ENCODE data around the gene VPS13A.
A peak's percentile ranks its signal among the peaks of the same experiment; 100 is the strongest.

Gene VPS13A

GRCh38 chr9:77177143-77177893, at the start of gene VPS13A:
Gene VPS13A (plus strand): TSS chr9:77177534. CDS start chr9:77177705, 171 bp downstream.
- Mint-ChIP-seq H3K27me3 (ENCODE audit: low read depth) (peaks cover 11% of the 10 kb centered on the region), H3K9me3 (no peaks in the 10 kb centered on the region), H3K27ac (peak within 1 kb of the TSS; percentile 91), H3K4me1 (ENCODE audit: low read depth) (peaks cover 28% of the 10 kb centered on the region), H3K36me3 (ENCODE audit: low read depth) (no peaks in the 10 kb centered on the region), H3K4me3 (peak within 1 kb of the TSS; percentile 98)
- peak; percentile 95 for DNase-seq (ENCODE audit: low spot score)

GRCh38 chr9:77128125-77128789, 49.1 kb upstream of the VPS13A start:
- Mint-ChIP-seq H3K27me3 (ENCODE audit: low read depth) (peaks cover 6% of the 10 kb centered on the region), H3K9me3 (no peaks in the 10 kb centered on the region), H3K4me3 (no peak overlapping the region), H3K36me3 (ENCODE audit: low read depth) (no peaks in the 10 kb centered on the region), H3K27ac (no peak overlapping the region), H3K4me1 (ENCODE audit: low read depth) (no peaks in the 10 kb centered on the region)
- no peak for DNase-seq (ENCODE audit: low spot score)

GRCh38 chr9:77131399-77131798, 45.9 kb upstream of the VPS13A start:
- Mint-ChIP-seq H3K9me3 (no peaks in the 10 kb centered on the region), H3K27me3 (ENCODE audit: low read depth) (peaks cover 2% of the 10 kb centered on the region), H3K27ac (no peak overlapping the region), H3K36me3 (ENCODE audit: low read depth) (no peaks in the 10 kb centered on the region), H3K4me3 (no peak overlapping the region), H3K4me1 (ENCODE audit: low read depth) (no peaks in the 10 kb centered on the region)
- DNase-seq (ENCODE audit: low spot score), result no peak

- DNase-seq (ENCODE audit: low spot score), result no peak
- no peak overlapping the region for H3K4me3 Mint-ChIP-seq
- no peaks in the 10 kb centered on the region for H3K9me3 Mint-ChIP-seq
- H3K27ac Mint-ChIP-seq, result no peak overlapping the region
- H3K27me3 Mint-ChIP-seq (ENCODE audit: low read depth), result peaks cover 2% of the 10 kb centered on the region
- H3K4me1 Mint-ChIP-seq (ENCODE audit: low read depth), result no peaks in the 10 kb centered on the region
- H3K36me3 Mint-ChIP-seq (ENCODE audit: low read depth), result no peaks in the 10 kb centered on the region
Measured at GRCh38 chr9:77133011-77133410, 44.3 kb upstream of the VPS13A start.

- Mint-ChIP-seq H3K27me3 (ENCODE audit: low read depth) (peaks cover 6% of the 10 kb centered on the region), H3K4me1 (ENCODE audit: low read depth) (no peaks in the 10 kb centered on the region), H3K27ac (no peak overlapping the region), H3K9me3 (no peaks in the 10 kb centered on the region), H3K36me3 (ENCODE audit: low read depth) (no peaks in the 10 kb centered on the region), H3K4me3 (no peak overlapping the region)
- no peak for DNase-seq (ENCODE audit: low spot score)
Measured at GRCh38 chr9:77142366-77142765, 35.0 kb upstream of the VPS13A start.

GRCh38 chr9:77149879-77150278, 27.5 kb upstream of the VPS13A start:
- H3K4me3 Mint-ChIP-seq, result no peak overlapping the region
- H3K27me3 Mint-ChIP-seq (ENCODE audit: low read depth), result peaks cover 15% of the 10 kb centered on the region
- no peaks in the 10 kb centered on the region for H3K36me3 Mint-ChIP-seq (ENCODE audit: low read depth)
- DNase-seq (ENCODE audit: low spot score), result no peak
- H3K27ac Mint-ChIP-seq, result no peak overlapping the region
- H3K9me3 Mint-ChIP-seq, result no peaks in the 10 kb centered on the region
- no peaks in the 10 kb centered on the region for H3K4me1 Mint-ChIP-seq (ENCODE audit: low read depth)

- H3K9me3 Mint-ChIP-seq, result no peaks in the 10 kb centered on the region
- DNase-seq (ENCODE audit: low spot score), result no peak
- H3K4me1 Mint-ChIP-seq (ENCODE audit: low read depth), result no peaks in the 10 kb centered on the region
- H3K27me3 Mint-ChIP-seq (ENCODE audit: low read depth), result peaks cover 17% of the 10 kb centered on the region
- H3K27ac Mint-ChIP-seq, result no peak overlapping the region
- H3K36me3 Mint-ChIP-seq (ENCODE audit: low read depth), result no peaks in the 10 kb centered on the region
- H3K4me3 Mint-ChIP-seq, result no peak overlapping the region
Measured at GRCh38 chr9:77152289-77152688, 25.0 kb upstream of the VPS13A start.

GRCh38 chr9:77156646-77157371, 20.5 kb upstream of the VPS13A start:
- Mint-ChIP-seq H3K4me3 (no peak overlapping the region), H3K27ac (no peak overlapping the region)
- DNase-seq (ENCODE audit: low spot score), result no peak

GRCh38 chr9:77158772-77159513, 18.4 kb upstream of the VPS13A start:
- Mint-ChIP-seq H3K27ac (no peak overlapping the region), H3K4me1 (ENCODE audit: low read depth) (no peaks in the 10 kb centered on the region), H3K4me3 (no peak overlapping the region), H3K27me3 (ENCODE audit: low read depth) (peaks cover 20% of the 10 kb centered on the region), H3K36me3 (ENCODE audit: low read depth) (no peaks in the 10 kb centered on the region), H3K9me3 (no peaks in the 10 kb centered on the region)
- no peak for DNase-seq (ENCODE audit: low spot score)

More at GRCh38 chr9:77156646-77157371, 20.5 kb upstream of the VPS13A start:
- Mint-ChIP-seq H3K9me3 (no peaks in the 10 kb centered on the region), H3K4me1 (ENCODE audit: low read depth) (no peaks in the 10 kb centered on the region), H3K27me3 (ENCODE audit: low read depth) (peaks cover 19% of the 10 kb centered on the region), H3K36me3 (ENCODE audit: low read depth) (no peaks in the 10 kb centered on the region)

GRCh38 chr9:77161191-77161590, 16.1 kb upstream of the VPS13A start:
- no peak overlapping the region for H3K27ac Mint-ChIP-seq
- H3K4me1 Mint-ChIP-seq (ENCODE audit: low read depth), result no peaks in the 10 kb centered on the region
- DNase-seq (ENCODE audit: low spot score), result no peak

GRCh38 chr9:77161966-77162365, 15.4 kb upstream of the VPS13A start:
- Mint-ChIP-seq H3K27me3 (ENCODE audit: low read depth) (peaks cover 14% of the 10 kb centered on the region), H3K9me3 (no peaks in the 10 kb centered on the region)

More at GRCh38 chr9:77161191-77161590, 16.1 kb upstream of the VPS13A start:
- Mint-ChIP-seq H3K4me3 (no peak overlapping the region), H3K27me3 (ENCODE audit: low read depth) (peaks cover 14% of the 10 kb centered on the region), H3K9me3 (no peaks in the 10 kb centered on the region), H3K36me3 (ENCODE audit: low read depth) (no peaks in the 10 kb centered on the region)

GRCh38 chr9:77162366-77162765, 15.0 kb upstream of the VPS13A start:
- no peak for DNase-seq (ENCODE audit: low spot score)
- Mint-ChIP-seq H3K9me3 (no peaks in the 10 kb centered on the region), H3K4me1 (ENCODE audit: low read depth) (no peaks in the 10 kb centered on the region), H3K36me3 (ENCODE audit: low read depth) (no peaks in the 10 kb centered on the region), H3K4me3 (no peak overlapping the region), H3K27me3 (ENCODE audit: low read depth) (peaks cover 13% of the 10 kb centered on the region), H3K27ac (no peak overlapping the region)

More at GRCh38 chr9:77161966-77162365, 15.4 kb upstream of the VPS13A start:
- H3K27ac Mint-ChIP-seq, result no peak overlapping the region
- no peaks in the 10 kb centered on the region for H3K4me1 Mint-ChIP-seq (ENCODE audit: low read depth)
- H3K36me3 Mint-ChIP-seq (ENCODE audit: low read depth), result no peaks in the 10 kb centered on the region
- no peak overlapping the region for H3K4me3 Mint-ChIP-seq
- no peak for DNase-seq (ENCODE audit: low spot score)

- Mint-ChIP-seq H3K27ac (no peak overlapping the region), H3K4me3 (no peak overlapping the region)
Measured at GRCh38 chr9:77163884-77164283, 13.4 kb upstream of the VPS13A start.

More at GRCh38 chr9:77163884-77164283, 13.4 kb upstream of the VPS13A start:
- Mint-ChIP-seq H3K4me1 (ENCODE audit: low read depth) (no peaks in the 10 kb centered on the region), H3K27me3 (ENCODE audit: low read depth) (peaks cover 12% of the 10 kb centered on the region), H3K9me3 (no peaks in the 10 kb centered on the region), H3K36me3 (ENCODE audit: low read depth) (no peaks in the 10 kb centered on the region)
- DNase-seq (ENCODE audit: low spot score), result no peak
